ENCODE results near the gene P2RX3.
A peak's percentile ranks its signal among the peaks of the same experiment; 100 is the strongest.
"Not testable (repeated sequence)": the region's sequence is repeated elsewhere in the genome, so short reads cannot be mapped to it uniquely, and the experiment has no call there.

P2RX3 gene

DNA sequence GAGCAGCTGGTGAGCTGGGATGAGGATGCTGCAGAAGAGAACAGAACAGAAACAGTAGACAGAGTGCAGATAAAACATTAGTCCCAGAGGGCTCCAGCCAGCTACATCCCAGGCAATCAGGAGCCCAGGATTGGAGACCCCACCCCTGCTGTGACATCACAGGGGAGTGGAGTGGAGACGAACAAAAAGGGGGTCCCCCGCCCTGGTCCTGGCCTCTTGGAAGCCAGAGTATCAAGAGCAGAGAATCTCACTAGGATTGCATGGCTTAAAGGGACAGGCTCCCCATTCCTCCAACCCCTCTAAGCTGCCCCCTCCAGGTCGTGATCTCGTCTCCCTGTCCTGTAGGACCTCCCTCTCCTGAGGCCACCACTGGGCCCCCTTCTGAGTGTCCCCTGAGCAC lies at the start of gene P2RX3:
P2RX3 (plus strand) TSS at position 211 of the 400 bp plus-strand sequence. CDS start 199 bp downstream, outside the sequence.
- no peak for DNase-seq

- peak; percentile 62 for DNase-seq
Observed at GRCh38 chr11:57288771-57289579, 49.2 kb upstream of the P2RX3 start.

DNA sequence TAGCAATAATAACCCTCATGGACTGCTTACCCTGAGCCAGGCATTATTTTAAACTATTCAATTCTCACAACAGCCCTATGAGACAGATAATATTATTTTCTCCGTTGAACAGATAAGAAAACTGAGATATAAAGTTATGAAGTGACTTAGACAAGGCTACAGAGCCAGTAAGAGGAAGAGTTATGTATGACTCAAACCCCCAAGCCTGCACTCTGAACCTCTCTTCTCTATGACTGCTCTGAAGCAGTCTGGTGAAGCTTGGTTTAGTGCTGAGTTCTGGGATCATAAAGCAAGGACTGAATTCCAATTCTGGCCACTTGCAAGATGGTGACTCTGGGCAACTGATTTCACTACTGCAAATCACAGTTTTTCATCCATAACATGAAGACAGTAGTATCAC lies 47.9 kb upstream of the P2RX3 start:
- DNase-seq = no peak

- DNase-seq = peak; percentile 34
Observed at GRCh38 chr11:57294225-57295131, 43.7 kb upstream of the P2RX3 start.

GRCh38 chr11:57296205-57296604 lies 41.9 kb upstream of the P2RX3 start:
- not testable (repeated sequence) for DNase-seq

DNA sequence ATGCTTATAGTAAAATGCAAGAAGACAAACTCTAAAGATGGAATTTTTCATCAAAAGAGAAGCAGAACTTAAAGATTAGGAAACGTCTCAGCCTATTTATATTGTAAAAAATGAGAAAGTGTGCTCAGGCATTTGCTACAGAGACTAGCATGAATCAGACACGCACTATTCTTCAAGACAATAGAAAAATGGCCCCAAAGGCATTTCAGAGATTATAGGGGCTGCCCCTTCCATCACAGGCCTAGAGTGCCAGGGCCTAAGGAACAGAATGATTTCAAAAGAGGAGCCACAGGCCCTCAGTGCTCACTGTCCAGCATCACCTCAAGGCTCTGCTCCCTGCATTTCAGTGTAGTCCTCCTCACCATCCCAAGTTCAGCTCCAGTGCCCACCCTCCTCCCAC lies 40.9 kb upstream of the P2RX3 start:
- DNase-seq = no peak

- no peak for DNase-seq
Observed at GRCh38 chr11:57299150-57299737, 38.9 kb upstream of the P2RX3 start.

DNA sequence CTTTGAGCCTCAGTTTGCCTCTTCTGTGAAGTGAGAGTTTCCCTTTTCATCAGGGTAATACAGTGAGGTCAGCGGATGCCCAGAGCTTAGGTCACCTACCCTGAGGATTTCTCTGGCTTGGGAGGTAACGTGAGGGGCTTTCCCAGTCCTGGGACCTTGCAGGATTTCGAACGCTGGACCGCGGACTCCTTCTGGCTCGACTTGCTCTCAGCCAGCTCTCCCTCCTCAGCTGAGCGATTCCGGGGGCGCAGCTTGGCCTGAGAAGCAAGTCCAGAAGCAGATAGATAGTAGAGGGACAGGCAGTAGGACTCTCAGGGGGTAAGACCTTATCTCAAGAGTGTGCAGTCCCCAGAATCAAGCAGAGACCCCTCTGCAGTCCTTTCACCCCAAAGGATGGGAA lies 37.4 kb upstream of the P2RX3 start:
- no peak for DNase-seq

GRCh38 chr11:57301711-57302423 lies 36.3 kb upstream of the P2RX3 start:
- DNase-seq = no peak

GRCh38 chr11:57302489-57302888 lies 35.7 kb upstream of the P2RX3 start:
- DNase-seq = no peak

- peak; percentile 63 for DNase-seq
Observed at GRCh38 chr11:57303280-57303989, 34.7 kb upstream of the P2RX3 start.

DNA sequence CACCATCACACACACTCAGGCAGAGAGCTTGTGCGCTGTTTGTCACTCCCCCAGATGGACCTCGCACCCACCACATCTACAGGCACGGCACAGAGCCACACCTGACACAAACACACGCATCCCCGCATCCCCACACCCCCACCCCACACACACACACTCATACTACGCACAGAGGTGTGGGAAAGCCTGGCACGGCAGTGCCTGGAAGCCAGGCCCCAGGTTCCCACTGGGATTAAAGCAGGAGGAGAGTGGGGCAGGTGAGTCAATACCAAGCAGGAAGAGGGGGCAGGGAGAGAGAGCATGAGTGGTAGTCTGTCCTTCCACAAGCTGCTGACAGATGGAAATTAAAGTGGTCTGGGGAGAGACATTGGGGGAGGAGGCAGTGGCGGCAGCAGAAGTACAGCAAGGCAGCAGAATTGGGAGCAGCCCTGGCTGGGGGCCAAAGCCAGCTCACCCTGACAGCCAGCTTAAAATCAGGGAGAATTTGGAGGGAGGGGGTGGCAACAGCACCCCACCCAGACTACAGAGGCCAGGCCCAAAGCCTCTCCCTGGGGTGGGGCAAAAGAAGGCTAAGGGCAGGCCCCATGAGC lies 34.1 kb upstream of the P2RX3 start:
- DNase-seq = peak; percentile 90

GRCh38 chr11:57305523-57305922 lies 32.6 kb upstream of the P2RX3 start:
- no peak for DNase-seq

DNA sequence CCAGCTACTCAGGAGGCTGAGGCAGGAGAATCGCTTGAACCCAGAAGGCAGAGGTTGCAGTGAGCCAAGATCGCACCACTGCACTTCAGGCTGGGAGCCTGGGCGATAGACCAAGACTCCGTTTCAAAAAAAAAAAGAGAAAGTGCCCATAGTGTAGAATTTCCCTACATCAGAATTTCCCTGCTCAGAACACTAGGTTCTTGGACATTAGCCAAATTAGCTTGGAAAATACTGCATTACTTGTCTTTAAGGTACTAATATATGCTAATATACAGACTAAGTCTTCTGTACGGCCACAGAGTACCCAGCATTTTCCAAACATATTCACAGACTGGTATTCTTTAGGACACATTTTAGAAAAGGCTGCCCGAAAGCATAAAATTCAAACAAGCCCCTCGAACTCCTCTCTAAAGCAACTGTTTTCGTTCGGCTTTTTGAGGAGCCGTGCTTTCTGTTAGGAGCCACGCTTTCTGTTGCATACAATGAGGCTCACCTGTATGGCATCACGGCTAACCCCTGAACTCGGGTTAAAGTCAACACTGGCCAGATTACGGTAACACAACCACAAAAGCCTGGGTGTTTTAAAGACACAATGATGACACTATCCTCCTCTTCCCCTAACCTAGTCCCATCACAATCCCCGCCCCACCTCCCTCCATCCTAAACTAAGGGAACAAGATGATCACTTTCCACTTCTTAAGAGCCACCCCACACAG lies 31.8 kb upstream of the P2RX3 start:
- no peak for DNase-seq

- DNase-seq = no peak
Observed at GRCh38 chr11:57306940-57307565, 31.1 kb upstream of the P2RX3 start.

DNA sequence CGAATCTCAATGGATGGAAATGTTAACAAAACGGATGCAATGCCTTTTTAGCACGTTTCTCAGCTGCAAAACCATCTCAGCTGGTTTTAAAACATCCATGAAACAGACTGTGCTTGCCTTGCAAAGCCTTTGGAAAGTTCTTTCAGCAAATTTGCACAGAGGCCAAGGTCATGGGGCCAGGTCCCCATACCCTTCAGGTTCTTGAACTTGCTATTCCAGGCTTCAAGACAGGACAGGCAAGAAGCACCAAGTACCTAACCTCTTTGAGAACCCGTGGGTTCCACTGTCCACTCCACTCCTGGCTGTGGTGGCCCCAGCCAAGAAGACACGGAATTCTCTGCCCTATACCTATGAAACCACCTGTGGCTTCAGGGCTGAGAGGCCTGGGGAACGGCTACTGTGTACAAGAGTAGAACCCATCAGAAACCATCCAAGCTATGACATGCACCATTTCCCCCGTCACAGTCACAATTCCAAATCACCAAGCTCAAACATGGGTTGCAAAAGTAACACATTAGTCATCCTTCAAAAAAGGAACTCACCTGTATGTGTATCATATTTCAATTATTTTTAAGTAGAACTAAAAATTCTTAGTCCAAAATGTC lies 30.4 kb upstream of the P2RX3 start:
- DNase-seq = peak; percentile 11

DNA sequence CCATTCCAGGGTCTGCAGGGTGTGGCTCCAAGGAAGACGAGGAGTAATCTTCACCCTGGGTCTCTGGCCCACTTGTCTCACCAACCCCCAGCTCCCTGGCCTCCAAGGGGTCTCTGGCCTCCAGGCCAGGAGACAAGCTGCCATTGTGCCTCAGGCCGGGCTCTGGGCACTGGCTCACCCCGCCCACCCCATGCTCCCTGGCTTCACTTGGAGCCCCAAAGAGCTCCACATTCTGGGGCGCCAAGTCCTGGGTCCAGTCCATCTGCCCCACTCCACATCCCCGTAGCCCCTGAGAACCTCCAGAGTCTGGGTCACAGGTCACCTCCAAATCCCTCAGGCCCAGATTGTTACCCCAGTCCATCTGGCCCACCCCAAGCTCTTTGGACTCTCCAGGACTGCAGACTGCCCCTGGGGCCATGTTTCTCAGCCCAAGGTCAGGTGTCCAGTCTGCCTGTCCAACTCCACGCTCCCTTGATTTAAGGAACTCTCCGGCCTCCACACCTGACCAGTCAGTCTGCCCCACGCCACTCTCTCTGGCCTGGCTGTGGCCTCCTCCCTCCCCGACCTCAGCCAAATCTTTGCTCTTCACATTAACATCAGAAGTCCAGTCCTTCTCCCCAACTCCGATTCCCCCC lies 29.6 kb upstream of the P2RX3 start:
- no peak for DNase-seq

GRCh38 chr11:57309106-57310059 lies 28.8 kb upstream of the P2RX3 start:
- no peak for DNase-seq
